Measurements from ENCODE around the gene ITCH. TPM values are rescaled to one million over a fixed set of nuclear protein-coding genes. Genes with fewer than 3 reads are reported as not detected.
"Not testable (repeated sequence)": the region's sequence is repeated elsewhere in the genome, so short reads cannot be mapped to it uniquely, and the experiment has no call there.

ITCH gene
- total RNA-seq, 1 donor from 2014 or later: 113 TPM

DNA sequence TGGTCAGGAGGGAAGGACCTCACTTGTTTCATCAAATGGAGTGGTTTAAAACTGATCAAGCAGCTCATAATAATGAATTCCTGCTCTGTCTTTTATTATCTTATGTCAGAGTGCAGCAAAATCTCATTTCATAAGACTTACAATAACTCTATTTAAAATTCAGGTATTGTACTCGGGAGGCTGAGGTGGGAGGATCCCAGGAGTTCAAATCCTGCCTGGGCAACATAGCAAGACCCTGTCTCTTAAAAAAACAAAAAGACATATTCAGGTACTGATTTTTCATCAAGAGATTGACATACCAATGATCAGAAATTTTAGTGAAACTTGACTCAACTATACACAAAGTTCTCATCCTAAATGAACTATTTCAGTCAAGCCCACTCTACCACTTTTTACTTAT lies 147.5 kb downstream of the ITCH start:
- DNase-seq (ENCODE audit: low read depth): no peak

- peak; percentile 76 for DNase-seq (ENCODE audit: low read depth)
Measured at GRCh38 chr20:34511891-34512265, 148.8 kb downstream of the ITCH start.

DNA sequence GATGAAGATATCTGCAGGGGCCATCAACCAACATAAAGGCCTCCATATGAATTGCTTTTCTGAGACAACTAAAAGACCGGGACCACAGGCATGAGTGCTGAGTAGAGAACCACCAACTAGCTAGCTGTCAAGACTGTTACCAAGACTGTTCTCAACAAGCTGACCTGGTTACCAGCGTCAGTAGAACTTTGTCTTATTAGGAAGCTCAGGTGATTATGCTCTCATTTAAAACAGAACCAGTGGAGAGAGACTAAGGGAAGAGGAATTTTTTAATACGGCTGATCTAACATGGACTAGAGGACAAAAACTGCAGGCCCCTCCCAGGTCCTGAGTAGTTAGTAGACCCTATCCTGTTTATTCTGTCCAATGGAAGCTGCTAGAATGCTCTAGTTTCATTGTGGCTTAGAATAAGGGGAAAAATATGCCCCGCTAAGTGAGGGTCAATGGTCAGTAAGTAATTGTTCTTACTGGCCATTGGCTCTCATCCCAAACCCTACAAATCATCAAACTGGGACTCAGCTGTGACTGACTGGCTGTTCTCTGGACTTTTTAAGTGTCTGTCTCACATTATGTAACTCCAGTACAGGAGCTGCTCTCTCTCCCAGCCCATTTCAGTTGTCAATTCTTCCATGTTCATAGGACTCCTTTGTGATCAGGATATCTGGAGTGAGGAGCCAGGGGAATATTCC lies 149.3 kb downstream of the ITCH start:
- peak; percentile 96 for DNase-seq (ENCODE audit: low read depth)

- peak; percentile 80 for DNase-seq (ENCODE audit: low read depth)
Measured at GRCh38 chr20:34512955-34513419, 149.9 kb downstream of the ITCH start.

- not testable (repeated sequence) for DNase-seq (ENCODE audit: low read depth)
Measured at GRCh38 chr20:34514034-34514433, 151.0 kb downstream of the ITCH start.

- DNase-seq (ENCODE audit: low read depth): no peak
Measured at GRCh38 chr20:34514897-34515483, 151.9 kb downstream of the ITCH start.

DNA sequence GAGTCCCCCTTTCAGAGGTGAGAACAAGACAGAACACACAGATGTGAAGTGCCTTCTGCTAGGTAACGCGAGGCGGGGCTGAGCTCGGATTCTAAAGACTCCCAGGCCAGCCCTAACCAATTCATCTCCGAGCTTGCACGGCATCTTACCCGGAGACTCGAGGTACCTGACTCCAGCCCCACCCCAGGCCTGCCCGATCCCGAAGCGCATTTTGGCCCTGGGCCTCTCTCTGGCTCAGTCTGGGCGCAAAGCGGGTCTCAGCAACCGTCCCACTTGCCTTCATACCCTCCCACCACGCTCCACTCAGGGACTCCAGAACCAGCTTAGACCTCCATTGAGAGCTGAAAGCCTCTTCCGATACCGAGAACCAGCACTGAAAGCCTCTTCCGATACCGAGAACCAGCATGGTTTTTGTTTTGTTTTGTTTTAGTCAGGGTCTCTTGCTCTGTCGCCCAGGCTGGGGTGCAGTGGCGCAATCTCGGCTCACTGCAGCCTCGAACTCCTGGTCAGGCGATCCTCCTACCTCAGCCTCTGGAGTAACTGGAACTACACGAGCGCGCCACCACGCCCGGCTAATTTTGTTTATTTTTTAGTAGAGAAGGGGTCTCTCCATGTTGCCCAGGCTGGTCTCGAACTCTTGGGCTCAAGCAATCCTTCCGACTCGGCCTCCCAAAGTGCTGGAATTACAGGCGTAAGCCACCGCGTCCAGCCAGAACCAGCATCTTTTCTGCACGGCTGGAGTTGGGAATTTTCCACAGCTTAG lies 152.6 kb downstream of the ITCH start:
- DNase-seq (ENCODE audit: low read depth): peak; percentile 61

DNA sequence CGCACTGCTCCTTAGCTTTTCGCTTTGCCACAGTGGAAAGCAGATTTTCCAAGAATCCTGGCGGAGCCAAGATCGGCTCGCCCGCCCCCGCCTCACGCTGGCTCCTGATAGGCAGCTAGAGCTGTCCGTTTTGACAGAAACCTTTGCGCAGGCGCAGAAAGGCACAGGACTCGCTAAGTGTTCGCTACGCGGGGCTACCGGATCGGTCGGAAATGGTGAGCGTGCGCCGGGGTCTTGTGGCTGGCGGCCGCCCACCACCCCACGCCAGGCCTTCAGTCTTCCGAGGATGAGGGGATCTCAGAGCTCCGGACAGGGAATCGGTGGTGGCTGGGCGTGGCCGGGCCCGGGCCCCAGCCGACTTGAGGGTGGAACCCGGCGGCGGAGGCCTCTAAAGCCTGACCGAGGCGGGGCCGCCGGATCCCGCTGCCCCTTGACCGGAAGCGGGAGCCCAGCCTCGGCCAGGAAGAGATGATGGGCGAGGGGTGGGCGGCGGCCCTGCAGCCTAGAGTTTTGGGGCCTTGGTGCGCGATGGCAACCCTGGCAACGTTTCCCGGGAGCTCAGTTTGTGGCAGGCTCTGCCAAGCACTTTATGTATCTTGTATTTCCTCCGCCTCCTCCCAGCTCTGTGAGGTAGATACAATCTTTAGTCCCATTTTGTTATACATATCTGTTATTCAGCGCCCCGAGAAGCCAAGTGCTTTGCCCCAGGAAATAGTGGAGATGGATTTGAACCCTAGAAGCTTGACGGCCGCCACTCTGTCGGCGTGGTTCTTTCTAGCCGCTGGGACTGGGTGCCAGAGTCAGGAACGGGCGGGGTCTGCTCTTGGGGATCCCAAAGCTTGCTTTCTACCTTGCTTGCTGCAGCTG lies 153.4 kb downstream of the ITCH start, which contains the start of gene DYNLRB1:
DYNLRB1 (plus strand) TSS at position 176 of the 867 bp plus-strand sequence; CDS start at position 213, 37 bp downstream.
- peak; percentile 89 for DNase-seq (ENCODE audit: low read depth)

DNA sequence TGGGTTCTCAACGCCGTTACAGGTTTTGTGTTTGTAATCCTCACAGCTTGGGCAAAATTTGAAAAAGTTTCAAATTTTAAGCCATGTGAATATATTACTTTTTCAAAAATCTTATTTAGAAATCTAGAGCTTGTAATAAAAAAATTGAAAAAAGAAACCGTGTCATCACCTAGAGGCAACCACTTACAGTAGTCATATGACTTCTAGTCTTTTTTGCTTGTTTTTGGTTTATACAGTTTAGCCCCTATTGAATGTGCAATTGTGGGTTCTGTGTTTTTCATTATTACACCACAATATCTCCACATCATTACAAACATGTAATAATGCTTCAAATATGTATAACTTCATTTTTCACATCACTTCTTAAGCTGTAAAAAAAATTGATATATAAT lies 154.0 kb downstream of the ITCH start:
- no peak for DNase-seq (ENCODE audit: low read depth)

- not testable (repeated sequence) for DNase-seq (ENCODE audit: low read depth)
Measured at GRCh38 chr20:34518863-34519262, 155.8 kb downstream of the ITCH start.

DNA sequence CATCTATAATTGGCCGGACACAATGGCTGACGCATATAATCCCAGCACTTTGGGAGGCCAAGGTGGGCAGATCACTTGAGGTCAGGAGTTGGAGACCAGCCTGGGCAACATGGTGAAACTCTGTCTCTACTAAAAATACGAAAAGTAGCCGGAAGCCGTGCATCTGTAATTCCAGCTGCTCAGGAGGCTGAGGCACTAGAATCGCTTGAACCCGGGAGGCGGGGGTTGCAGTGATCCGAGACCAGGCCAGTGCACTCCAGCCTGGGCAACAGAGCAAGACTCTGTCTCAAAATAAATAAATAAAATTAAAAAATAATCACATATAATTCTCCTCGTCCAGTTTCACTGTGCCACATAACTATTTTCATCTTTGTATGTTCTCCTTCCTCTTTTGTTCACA lies 156.8 kb downstream of the ITCH start:
- not testable (repeated sequence) for DNase-seq (ENCODE audit: low read depth)

GRCh38 chr20:34522969-34523871 lies 160.1 kb downstream of the ITCH start:
- peak; percentile 51 for DNase-seq (ENCODE audit: low read depth)

DNA sequence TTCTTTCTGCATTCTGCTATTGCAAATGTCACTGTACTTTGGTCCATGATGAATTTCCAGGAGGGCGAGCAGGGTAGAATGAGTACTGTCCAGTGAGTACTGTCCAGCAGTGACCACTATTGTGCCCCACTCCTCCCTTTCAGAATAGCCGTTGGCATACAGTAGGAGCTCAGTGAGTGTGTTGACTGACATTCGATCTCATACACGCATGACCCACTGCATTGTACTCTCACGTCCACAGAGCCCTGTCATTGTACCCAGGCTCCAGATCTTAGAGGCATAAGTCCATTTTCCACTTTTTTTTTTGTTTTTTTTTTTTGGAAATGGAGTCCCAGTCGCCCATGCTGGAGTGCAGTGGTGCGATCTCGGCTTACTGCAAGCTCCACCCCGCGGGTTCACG lies 161.4 kb downstream of the ITCH start:
- no peak for DNase-seq (ENCODE audit: low read depth)

GRCh38 chr20:34525342-34525708 lies 162.3 kb downstream of the ITCH start:
- no peak for DNase-seq (ENCODE audit: low read depth)

DNA sequence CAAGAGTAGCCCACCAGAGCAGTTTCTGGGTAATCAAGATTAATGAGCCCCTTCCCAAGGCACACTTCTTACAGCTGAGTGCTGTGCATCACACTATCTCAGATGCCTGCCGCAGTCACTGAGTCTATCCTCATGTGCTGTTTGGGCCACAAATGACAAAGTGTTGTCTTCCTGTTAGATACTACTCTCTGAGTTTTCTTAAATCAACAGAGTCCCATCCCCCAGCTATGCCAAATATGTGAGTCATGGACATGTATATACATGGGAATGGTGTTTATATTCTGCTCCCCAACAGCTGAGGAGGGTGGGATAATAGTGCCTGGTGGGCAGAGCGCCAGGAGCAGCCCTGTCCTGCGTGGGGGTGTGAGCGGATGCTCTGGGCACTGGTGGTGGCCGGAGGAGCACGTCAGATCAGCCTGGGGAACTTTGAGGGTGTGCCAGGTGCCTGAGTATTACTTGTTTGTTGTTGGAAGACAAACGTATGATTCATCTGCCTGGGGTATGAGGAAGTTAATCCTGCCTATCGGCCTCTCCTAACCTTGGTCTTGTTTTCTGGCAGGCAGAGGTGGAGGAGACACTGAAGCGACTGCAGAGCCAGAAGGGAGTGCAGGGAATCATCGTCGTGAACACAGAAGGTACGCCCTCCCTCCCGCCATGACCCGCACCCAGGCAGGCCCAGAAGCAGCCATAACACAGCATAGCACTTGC lies 162.8 kb downstream of the ITCH start:
- DNase-seq (ENCODE audit: low read depth): peak; percentile 100

DNA sequence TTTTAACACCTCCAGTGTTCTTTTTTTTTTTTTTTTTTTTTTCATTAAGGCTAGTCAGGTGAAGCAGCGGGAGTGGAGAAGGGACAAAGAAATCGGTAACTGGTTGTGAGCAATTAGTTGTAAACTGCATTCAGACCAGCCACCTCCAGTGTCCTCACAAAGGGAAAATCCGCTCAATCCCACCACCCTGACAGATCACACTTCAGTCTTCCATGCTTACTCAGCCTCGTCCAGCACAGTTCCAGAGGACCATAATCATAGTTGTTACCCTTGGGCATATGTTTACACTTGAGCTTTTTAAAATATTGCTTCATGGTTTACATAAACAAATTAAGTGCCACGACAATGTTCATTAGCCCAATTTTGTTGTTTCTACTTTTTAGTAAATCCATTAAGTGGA lies 163.4 kb downstream of the ITCH start:
- DNase-seq (ENCODE audit: low read depth): peak; percentile 21

GRCh38 chr20:34527016-34527415 lies 163.9 kb downstream of the ITCH start:
- no peak for DNase-seq (ENCODE audit: low read depth)

DNA sequence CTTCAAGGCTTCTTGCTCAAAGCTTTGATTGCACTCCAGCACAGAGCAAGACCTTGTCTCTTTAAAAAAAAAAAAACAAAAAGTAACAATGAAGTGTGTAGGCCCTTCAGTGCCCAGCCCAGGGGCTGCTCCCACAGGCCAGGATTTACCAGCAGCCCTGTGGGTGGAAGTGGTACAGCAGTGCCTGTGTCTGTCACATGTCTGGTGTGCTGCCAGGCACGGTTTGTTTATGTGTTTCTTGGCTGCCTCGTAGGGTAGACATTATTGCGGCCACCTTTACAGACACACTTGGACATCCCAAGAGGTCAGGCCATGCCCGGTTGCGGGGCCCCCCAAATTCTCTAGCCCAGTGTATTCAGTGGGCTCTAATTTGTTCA lies 165.8 kb downstream of the ITCH start:
- peak; percentile 49 for DNase-seq (ENCODE audit: low read depth)

DNA sequence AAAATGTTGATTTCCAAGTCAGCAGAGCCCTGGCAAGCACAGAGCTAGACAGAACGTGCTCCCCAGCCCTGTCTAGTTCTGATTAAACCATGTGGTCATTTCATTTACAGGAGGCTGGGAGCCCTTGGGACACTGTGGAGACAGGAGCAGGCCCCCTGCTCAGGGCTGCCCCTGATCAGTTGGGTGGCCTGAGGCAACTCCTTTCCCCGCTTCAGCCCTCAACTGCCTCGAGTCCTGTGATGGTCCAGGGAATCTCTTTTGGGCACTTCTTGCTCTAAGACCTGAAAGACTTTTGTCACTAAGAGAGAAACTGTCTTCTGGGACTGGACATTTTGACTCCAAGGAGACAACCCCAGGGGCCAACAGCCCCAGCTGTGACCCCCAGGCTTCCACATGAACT lies 166.7 kb downstream of the ITCH start:
- DNase-seq (ENCODE audit: low read depth): no peak

DNA sequence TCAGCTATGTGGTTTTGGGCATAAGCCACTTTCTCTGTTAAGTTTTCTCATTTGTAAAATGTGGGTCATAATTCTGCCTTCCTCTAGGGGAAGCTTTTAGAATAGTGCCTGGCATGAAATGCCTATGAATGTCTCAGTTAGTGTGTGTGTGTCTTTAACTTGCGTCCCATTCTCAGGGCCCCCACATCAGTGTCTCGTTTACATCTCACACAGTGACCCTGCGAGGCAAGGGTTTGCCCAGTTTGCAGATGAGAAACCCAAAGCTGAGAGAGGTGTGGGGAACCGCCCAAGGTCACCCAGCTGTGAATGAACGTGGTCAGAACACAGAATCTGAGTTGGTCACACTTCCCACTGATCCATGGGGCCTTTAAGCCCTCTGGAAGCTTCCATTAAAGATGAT lies 167.3 kb downstream of the ITCH start:
- no peak for DNase-seq (ENCODE audit: low read depth)

Data from renal cortical epithelial cell (primary cell).